GM23248 (cell line): Measurements from ENCODE around the gene IL36RN. TPM values are rescaled to one million over a fixed set of nuclear protein-coding genes. Genes with fewer than 3 reads are reported as not detected.

Experiments
- DNase-seq: peaks from one replicate; pipeline ENCODE4 v3.0.0-alpha.2; 2015
- H2AFZ ChIP-seq: fragments of 200-600 bp; sonication (generic); 2 replicates; pipeline ENCODE4 v1.6.1; 2016; ENCODE audit warnings: antibody characterized with exemption
- H3F3A ChIP-seq: fragments of 200-600 bp; sonication (generic); 2 replicates; pipeline ENCODE4 v1.6.1; 2016; ENCODE audit warnings: mild to moderate bottlenecking, antibody characterized with exemption, mixed run types; ENCODE audit not compliant: insufficient read depth
- H3K27ac ChIP-seq: fragments of 200-600 bp; sonication (generic); 2 replicates; pipeline ENCODE4 v1.5.1; 2016; ENCODE audit warnings: mild to moderate bottlenecking
- H3K27me3 ChIP-seq: fragments of 200-600 bp; sonication (generic); replicated peaks from 2 replicates; pipeline ENCODE4 v1.6.1; 2016; ENCODE audit warnings: mild to moderate bottlenecking; ENCODE audit not compliant: insufficient read depth
- H3K36me3 ChIP-seq: fragments of 200-600 bp; sonication (generic); 2 replicates; pipeline ENCODE4 v1.6.1; 2016; ENCODE audit warnings: low read depth, mild to moderate bottlenecking
- H3K4me1 ChIP-seq: fragments of 200-600 bp; sonication (generic); 2 replicates; pipeline ENCODE4 v1.6.1; 2016; ENCODE audit warnings: mild to moderate bottlenecking; ENCODE audit not compliant: insufficient read depth
- H3K4me2 ChIP-seq: fragments of 200-600 bp; sonication (generic); one replicate; pipeline ENCODE4 v1.6.1; 2016; ENCODE audit warnings: mild to moderate bottlenecking; ENCODE audit not compliant: unreplicated experiment
- H3K4me3 ChIP-seq: fragments of 200-600 bp; sonication (generic); 2 replicates; pipeline ENCODE4 v1.5.1; 2016; ENCODE audit warnings: mild to moderate bottlenecking
- H3K79me2 ChIP-seq: fragments of 200-600 bp; sonication (generic); 2 replicates; pipeline ENCODE4 v1.6.1; 2016; ENCODE audit warnings: mild to moderate bottlenecking; ENCODE audit not compliant: insufficient read depth
- H3K9ac ChIP-seq: fragments of 200-600 bp; sonication (generic); 2 replicates; pipeline ENCODE4 v1.6.1; 2016; ENCODE audit warnings: mild to moderate bottlenecking
- H3K9me2 ChIP-seq: fragments of 200-600 bp; sonication (generic); 2 replicates; pipeline ENCODE4 v1.6.1; 2016; ENCODE audit warnings: mixed run types, mild to moderate bottlenecking, moderate library complexity; ENCODE audit not compliant: insufficient read depth
- H3K9me3 ChIP-seq: fragments of 200-600 bp; sonication (generic); one replicate; pipeline ENCODE4 v1.6.1; 2017; ENCODE audit warnings: low read depth
- H4K20me1 ChIP-seq: fragments of 200-600 bp; sonication (generic); 2 replicates; pipeline ENCODE4 v1.6.0; 2016; ENCODE audit not compliant: insufficient read depth
- EZH2 ChIP-seq: fragments of 200-600 bp; sonication (generic); IDR thresholded peaks from 2 replicates; pipeline ENCODE4 v1.6.1; 2018; ENCODE audit warnings: antibody characterized with exemption, mild to moderate bottlenecking; ENCODE audit not compliant: insufficient read depth, poor library complexity, severe bottlenecking
- EZH2phosphoT487 ChIP-seq: fragments of 200-600 bp; sonication (generic); IDR thresholded peaks from 2 replicates; pipeline ENCODE4 v1.6.1; 2018; ENCODE audit warnings: antibody characterized with exemption, moderate library complexity, mild to moderate bottlenecking, low read depth; ENCODE audit not compliant: insufficient read depth
- WGBS, 2 experiments: methylation state at CpG; one replicate each; pipeline ENCODE4 v1.1.6; 2015 to 2017; ENCODE audit warnings: low lambda C conversion rate in 2 of 2, low coverage in 1 of 2; ENCODE audit errors: missing lambda C conversion rate in 2 of 2; 5-methylcytosine and 5-hydroxymethylcytosine counted together
- in situ Hi-C: fragments of 300-500 bp; cut with MboI; formaldehyde crosslinking; loops from 2 replicates; pipeline ENCODE4 v1.15.0; 2020
- polyA plus RNA-seq: library from polyadenylated mRNA; unstranded; fragments of >200 nt; fragmentation: Nextera tagmentation; extraction: Ambion mirVana; gene quantifications from 2 replicates; pipeline ENCODE4 v1.2.1, GENCODE V29; 2016
- total RNA-seq: library from RNA; depleted of rRNA; stranded (reverse); fragments of >200 nt; shearing (Covaris generic); gene quantifications from 2 replicates; pipeline ENCODE4 v1.2.3, GENCODE V29; 2014; rRNA removed

Gene IL36RN
- total RNA-seq (not detected in 2 replicates), polyA plus RNA-seq (not detected in 2 replicates)

DNA sequence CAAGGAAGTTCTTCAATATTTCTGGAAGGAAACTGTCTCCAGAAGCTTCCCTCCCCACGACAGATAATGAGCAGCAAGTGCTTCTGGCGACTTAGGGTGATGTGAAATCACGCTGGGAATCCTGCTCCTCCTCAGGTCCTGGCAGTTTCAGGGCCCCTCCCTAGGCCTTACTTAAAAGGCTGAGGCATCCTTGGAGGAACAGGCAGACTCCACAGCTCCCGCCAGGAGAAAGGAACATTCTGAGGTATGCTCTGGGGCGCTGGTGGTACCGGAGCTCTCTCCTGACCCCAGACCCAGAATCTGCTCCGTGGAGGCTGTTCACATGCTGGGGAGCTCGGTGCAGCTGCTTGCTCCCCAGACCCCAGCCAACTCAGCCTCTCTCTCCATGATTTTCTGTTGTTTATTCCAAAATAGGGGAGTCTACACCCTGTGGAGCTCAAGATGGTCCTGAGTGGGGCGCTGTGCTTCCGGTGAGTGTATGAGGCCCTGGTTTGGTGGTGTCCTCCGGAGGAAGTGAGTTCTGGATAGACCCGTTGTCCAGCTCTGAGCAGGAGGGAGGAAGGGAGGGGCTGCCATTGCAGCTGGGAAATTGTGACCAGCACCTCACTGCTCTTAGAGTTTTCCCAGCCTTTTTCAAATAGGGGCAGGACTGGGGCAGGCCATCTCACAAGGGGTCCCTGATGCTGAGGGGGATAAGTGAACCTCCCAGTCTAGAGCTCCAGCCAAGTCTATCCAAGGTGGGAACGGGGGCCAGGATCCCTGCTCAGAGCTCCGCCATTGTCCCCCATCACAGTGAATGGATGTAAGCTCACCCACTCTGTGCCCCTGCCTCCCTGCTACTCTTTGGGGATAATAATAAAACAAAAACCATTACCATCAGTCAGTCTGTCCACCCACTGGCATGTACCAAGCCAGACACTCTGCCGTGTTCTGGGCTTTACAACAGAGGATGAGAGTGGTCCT, at the start of gene IL36RN:
IL36RN (plus strand) TSS at position 201 of the 963 bp plus-strand sequence; CDS start at position 442, 241 bp downstream.
- in situ Hi-C loops: no loop called here
- no peaks in the 10 kb centered on the region for H3K9me3 ChIP-seq
- H3K79me2 ChIP-seq: no peaks in the 10 kb centered on the region
- no peak for TF ChIP-seq EZH2phosphoT487
- no peak for TF ChIP-seq EZH2
- no peak within 1 kb of the TSS for H3K9ac ChIP-seq
- peaks cover 17% of the 10 kb centered on the region; the same call in 1 of the 2 replicates for H3K27me3 ChIP-seq
- H3K36me3 ChIP-seq: no peaks in the 10 kb centered on the region
- no peaks in the 10 kb centered on the region for H3F3A ChIP-seq
- 0 out of 2 replicates have a peak, but pooled peaks cover 5% of the 10 kb centered on the region for H3K4me1 ChIP-seq
- no peak within 1 kb of the TSS for H3K4me3 ChIP-seq
- H2AFZ ChIP-seq: no peak within 1 kb of the TSS
- H3K27ac ChIP-seq: no peak within 1 kb of the TSS
- 49 to 53% methylated on average over 15 of the region's 15 CpGs for WGBS, 2 experiments
- no peaks in the 10 kb centered on the region for H3K9me2 ChIP-seq
- H4K20me1 ChIP-seq: no peaks in the 10 kb centered on the region
- no peak for DNase-seq
- no peak within 1 kb of the TSS for H3K4me2 ChIP-seq

DNA sequence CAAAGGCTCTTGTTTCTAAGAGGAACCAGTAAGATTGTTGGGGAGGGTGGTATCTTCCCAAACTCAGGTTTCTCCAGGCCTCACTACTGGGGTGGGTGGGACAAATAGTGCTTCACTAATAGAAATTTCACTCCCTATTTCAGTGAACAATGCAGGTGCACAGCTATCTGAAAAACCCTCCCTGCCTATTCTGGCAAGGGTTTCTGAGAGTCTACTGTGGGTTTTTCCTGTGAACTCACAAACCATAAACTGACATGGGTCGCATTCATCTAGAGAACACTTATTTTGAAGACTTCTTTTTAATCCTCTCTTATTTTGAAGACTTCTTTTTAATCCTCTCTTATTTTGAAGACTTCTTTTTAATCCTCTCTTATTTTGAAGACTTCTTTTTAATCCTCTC, 49.4 kb upstream of the IL36RN start:
- Histone ChIP-seq H3K4me1 (peaks cover 16% of the 10 kb centered on the region; the same call in 1 of the 2 replicates), H3K9me2 (no peaks in the 10 kb centered on the region), H3K27me3 (peaks cover 18% of the 10 kb centered on the region), H3K4me3 (no peak overlapping the region), H3K9ac (no peak overlapping the region), H3K4me2 (no peak overlapping the region), H4K20me1 (no peaks in the 10 kb centered on the region), H2AFZ (no peak overlapping the region), H3F3A (peaks cover 18% of the 10 kb centered on the region; the same call in 1 of the 2 replicates), H3K79me2 (no peaks in the 10 kb centered on the region), H3K9me3 (no peaks in the 10 kb centered on the region), H3K27ac (no peak overlapping the region), H3K36me3 (no peaks in the 10 kb centered on the region)
- TF ChIP-seq EZH2 (no peak), EZH2phosphoT487 (no peak)
- in situ Hi-C loops: no loop called here
- 0 to 23% methylated on average over 1 of the region's 1 CpG for WGBS, 2 experiments
- DNase-seq: no peak

DNA sequence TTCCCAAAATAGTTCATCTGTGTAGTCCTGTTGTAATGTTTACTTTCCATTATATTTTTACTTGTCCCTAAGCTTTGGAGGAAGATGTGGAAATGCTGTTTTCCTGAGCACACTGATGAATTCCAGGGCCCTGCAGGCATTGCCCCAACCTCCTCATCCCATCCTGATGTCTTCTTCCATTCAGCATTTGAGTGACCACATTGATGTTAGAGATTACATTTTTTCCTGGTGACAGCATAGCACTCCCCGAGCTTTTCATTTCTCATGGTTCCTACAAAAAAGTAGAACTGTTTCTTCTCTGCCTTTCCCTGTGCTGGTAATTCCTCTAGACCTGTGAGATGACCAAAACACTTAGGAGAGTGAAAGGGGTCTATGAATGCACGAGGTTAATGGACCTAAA, 48.9 kb upstream of the IL36RN start:
- no peaks in the 10 kb centered on the region for H3K9me2 ChIP-seq
- H3K79me2 ChIP-seq: no peaks in the 10 kb centered on the region
- H2AFZ ChIP-seq: no peak overlapping the region
- no peaks in the 10 kb centered on the region for H3K36me3 ChIP-seq
- H3K4me3 ChIP-seq: no peak overlapping the region
- H3K27ac ChIP-seq: no peak overlapping the region
- no peak for TF ChIP-seq EZH2
- TF ChIP-seq EZH2phosphoT487: no peak
- no peak overlapping the region for H3K9ac ChIP-seq
- peaks cover 18% of the 10 kb centered on the region; the same call in 1 of the 2 replicates for H3F3A ChIP-seq
- in situ Hi-C loops: no loop called here
- DNase-seq: peak; percentile 39
- H3K9me3 ChIP-seq: no peaks in the 10 kb centered on the region
- H3K4me2 ChIP-seq: no peak overlapping the region
- WGBS, 2 experiments: 2 to 10% methylated on average over 2 of the region's 2 CpGs
- no peaks in the 10 kb centered on the region for H4K20me1 ChIP-seq
- peaks cover 18% of the 10 kb centered on the region for H3K27me3 ChIP-seq
- H3K4me1 ChIP-seq: peaks cover 16% of the 10 kb centered on the region; the same call in 1 of the 2 replicates

DNA sequence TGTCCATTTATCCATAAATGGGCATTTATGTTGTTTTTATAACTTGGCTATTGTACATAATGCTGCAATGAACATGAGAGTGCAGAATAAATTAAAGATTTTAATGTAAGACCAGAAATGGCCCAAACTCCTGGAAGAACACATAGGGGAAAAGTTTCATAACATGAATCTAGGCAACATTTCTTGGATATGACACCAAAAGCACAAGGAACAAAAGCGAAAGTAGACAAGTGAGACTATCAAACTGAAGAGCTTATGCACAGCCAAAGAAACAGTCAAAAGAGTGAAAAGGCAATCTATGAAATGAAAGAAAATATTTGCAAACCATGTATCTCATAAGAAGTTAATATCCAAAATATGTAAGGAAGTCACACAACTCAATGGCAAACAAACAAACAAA, 47.9 kb upstream of the IL36RN start:
- WGBS, 2 experiments: 64 to 78% methylated on average over 1 of the region's 1 CpG
- no peak for DNase-seq

More for the DNA sequence above, 47.9 kb upstream of the IL36RN start:
- Histone ChIP-seq H3K27ac (no peak overlapping the region), H3K4me2 (no peak overlapping the region), H4K20me1 (no peaks in the 10 kb centered on the region), H3K9me2 (no peaks in the 10 kb centered on the region), H3K4me1 (peaks cover 16% of the 10 kb centered on the region; the same call in 1 of the 2 replicates), H3K27me3 (peaks cover 18% of the 10 kb centered on the region), H3K4me3 (no peak overlapping the region), H3K9ac (no peak overlapping the region), H3K9me3 (no peaks in the 10 kb centered on the region), H3K36me3 (no peaks in the 10 kb centered on the region), H2AFZ (no peak overlapping the region), H3K79me2 (no peaks in the 10 kb centered on the region), H3F3A (peaks cover 18% of the 10 kb centered on the region; the same call in 1 of the 2 replicates)
- in situ Hi-C loops: no loop called here
- no peak for TF ChIP-seq EZH2phosphoT487
- TF ChIP-seq EZH2: no peak
